GM12891 (cell line): ENCODE measurements around the gene ATF3.

Source experiments
- POLR2AphosphoS5 ChIP-seq: IDR thresholded peaks from 2 replicates; pipeline ENCODE4 v1.6.1; 2011; ENCODE audit warnings: low read depth, low read length, control low read depth
- POU2F2 ChIP-seq: IDR thresholded peaks from 2 replicates; pipeline ENCODE4 v1.6.1; 2011; ENCODE audit warnings: low read depth, mild to moderate bottlenecking, control low read depth, low read length, moderate library complexity
- TAF1 ChIP-seq: IDR thresholded peaks from 2 replicates; pipeline ENCODE4 v1.6.1; 2011; ENCODE audit warnings: low read depth, low read length, control low read depth

- TF ChIP-seq POLR2AphosphoS5, result no peak
- TF ChIP-seq POU2F2, result no peak
- TF ChIP-seq TAF1, result no peak
These were observed 13.3 kb upstream of the ATF3 start for GRCh38 chr1:212595229-212595628.
